SU-DHL-6 (cell line): ENCODE measurements around the gene DAZAP2.

Experiments used
- CTCF ChIP-seq: fragments of 200-600 bp; sonication (generic); IDR thresholded peaks from one replicate; pipeline ENCODE4 v1.5.1; 2017; ENCODE audit warnings: antibody characterized with exemption, mild to moderate bottlenecking, low read length, moderate library complexity; ENCODE audit not compliant: insufficient read depth, poor library complexity, severe bottlenecking
- EZH2phosphoT487 ChIP-seq: fragments of 200-600 bp; sonication (generic), shearing (Covaris generic); conservative IDR thresholded peaks from 2 replicates; pipeline ENCODE4 v1.6.1; 2018; ENCODE audit warnings: mild to moderate bottlenecking, antibody characterized with exemption, low read length, moderate library complexity, mixed read lengths

GRCh38 chr12:51238510-51239334 lies at the start of gene DAZAP2:
- TF ChIP-seq CTCF (no peak), EZH2phosphoT487 (no peak)
